SU-DHL-6 (cell line): ENCODE results near the gene ZNF239.

ENCODE experiments used
- CTCF ChIP-seq: fragments of 200-600 bp; sonication (generic); IDR thresholded peaks from one replicate; pipeline ENCODE4 v1.5.1; 2017; ENCODE audit warnings: antibody characterized with exemption, mild to moderate bottlenecking, low read length, moderate library complexity; ENCODE audit not compliant: insufficient read depth, poor library complexity, severe bottlenecking
- EZH2phosphoT487 ChIP-seq: fragments of 200-600 bp; sonication (generic), shearing (Covaris generic); conservative IDR thresholded peaks from 2 replicates; pipeline ENCODE4 v1.6.1; 2018; ENCODE audit warnings: mild to moderate bottlenecking, antibody characterized with exemption, low read length, moderate library complexity, mixed read lengths

- no peak for TF ChIP-seq CTCF
- no peak for TF ChIP-seq EZH2phosphoT487
These were observed 42.4 kb upstream of the ZNF239 start for GRCh38 chr10:43616697-43617370.
